Measurements from ENCODE around the gene RPRD2.

DNA sequence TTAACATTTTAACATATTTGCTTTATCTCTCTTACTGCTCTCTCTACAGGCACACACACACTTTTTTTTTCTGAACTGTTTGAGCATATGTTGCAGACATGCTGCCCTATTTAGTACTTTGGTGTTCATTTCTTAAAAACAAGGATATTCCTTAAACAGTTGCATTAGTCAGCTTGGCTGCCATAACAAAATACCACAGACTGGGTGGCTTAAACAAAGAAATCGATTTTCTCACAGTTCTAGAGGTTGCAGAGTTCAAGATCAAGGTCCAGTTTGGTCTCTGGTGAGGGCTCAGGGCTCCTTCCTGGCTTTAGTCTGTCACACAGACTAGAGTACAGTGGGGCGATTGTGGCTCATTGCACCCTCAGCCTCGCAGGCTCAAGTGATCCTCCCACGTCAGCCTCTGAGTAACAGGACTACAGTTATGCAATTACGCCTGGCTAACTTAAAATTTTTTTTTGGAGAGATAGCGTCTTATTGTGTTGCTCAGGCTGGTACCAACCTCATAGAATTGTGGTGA, 46.7 kb downstream of the RPRD2 start:
- no peak for TF ChIP-seq EZH2 (IDR thresholded peaks at IDR 0.05; ENCODE audit: low read depth)
- TF ChIP-seq, protein P1, sequence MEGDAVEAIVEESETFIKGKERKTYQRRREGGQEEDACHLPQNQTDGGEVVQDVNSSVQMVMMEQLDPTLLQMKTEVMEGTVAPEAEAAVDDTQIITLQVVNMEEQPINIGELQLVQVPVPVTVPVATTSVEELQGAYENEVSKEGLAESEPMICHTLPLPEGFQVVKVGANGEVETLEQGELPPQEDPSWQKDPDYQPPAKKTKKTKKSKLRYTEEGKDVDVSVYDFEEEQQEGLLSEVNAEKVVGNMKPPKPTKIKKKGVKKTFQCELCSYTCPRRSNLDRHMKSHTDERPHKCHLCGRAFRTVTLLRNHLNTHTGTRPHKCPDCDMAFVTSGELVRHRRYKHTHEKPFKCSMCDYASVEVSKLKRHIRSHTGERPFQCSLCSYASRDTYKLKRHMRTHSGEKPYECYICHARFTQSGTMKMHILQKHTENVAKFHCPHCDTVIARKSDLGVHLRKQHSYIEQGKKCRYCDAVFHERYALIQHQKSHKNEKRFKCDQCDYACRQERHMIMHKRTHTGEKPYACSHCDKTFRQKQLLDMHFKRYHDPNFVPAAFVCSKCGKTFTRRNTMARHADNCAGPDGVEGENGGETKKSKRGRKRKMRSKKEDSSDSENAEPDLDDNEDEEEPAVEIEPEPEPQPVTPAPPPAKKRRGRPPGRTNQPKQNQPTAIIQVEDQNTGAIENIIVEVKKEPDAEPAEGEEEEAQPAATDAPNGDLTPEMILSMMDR (conservative IDR thresholded peaks at IDR 0.05), result no peak
